ENCODE measurements around the gene SS18L1.
"Not testable (repeated sequence)": the region's sequence is repeated elsewhere in the genome, so short reads cannot be mapped to it uniquely, and the experiment has no call there.

Gene SS18L1

GRCh38 chr20:62143081-62143956, at the start of gene SS18L1, which contains the start of gene PSMA7:
TSS of gene SS18L1 (plus strand) at chr20:62143769. CDS start at chr20:62143821, 52 bp downstream.
TSS of gene PSMA7 (minus strand) at chr20:62143394. CDS start at chr20:62143303, 91 bp downstream.
- peak; percentile 77 for DNase-seq (ENCODE audit: low read depth)

- DNase-seq (ENCODE audit: low read depth) = no peak
Observed at GRCh38 chr20:62096421-62097380, 46.9 kb upstream of the SS18L1 start.

- no peak for DNase-seq (ENCODE audit: low read depth)
Observed at GRCh38 chr20:62097881-62098407, 45.6 kb upstream of the SS18L1 start.

GRCh38 chr20:62101078-62101477, 42.5 kb upstream of the SS18L1 start:
- no peak for DNase-seq (ENCODE audit: low read depth)

- DNase-seq (ENCODE audit: low read depth) = no peak
Observed at GRCh38 chr20:62103508-62104233, 39.9 kb upstream of the SS18L1 start.

- DNase-seq (ENCODE audit: low read depth) = no peak
Observed at GRCh38 chr20:62104234-62104789, 39.3 kb upstream of the SS18L1 start.

- DNase-seq (ENCODE audit: low read depth) = no peak
Observed at GRCh38 chr20:62104791-62105345, 38.7 kb upstream of the SS18L1 start.

GRCh38 chr20:62105592-62105991, 38.0 kb upstream of the SS18L1 start:
- DNase-seq (ENCODE audit: low read depth) = no peak

- DNase-seq (ENCODE audit: low read depth) = no peak
Observed at GRCh38 chr20:62111148-62111547, 32.4 kb upstream of the SS18L1 start.

GRCh38 chr20:62112368-62112767, 31.2 kb upstream of the SS18L1 start:
- no peak for DNase-seq (ENCODE audit: low read depth)

GRCh38 chr20:62114894-62115293, 28.7 kb upstream of the SS18L1 start:
- no peak for DNase-seq (ENCODE audit: low read depth)

- not testable (repeated sequence) for DNase-seq (ENCODE audit: low read depth)
Observed at GRCh38 chr20:62115800-62116407, 27.7 kb upstream of the SS18L1 start.

- DNase-seq (ENCODE audit: low read depth) = no peak
Observed at GRCh38 chr20:62116558-62117361, 26.8 kb upstream of the SS18L1 start.

- no peak for DNase-seq (ENCODE audit: low read depth)
Observed at GRCh38 chr20:62117362-62117646, 26.3 kb upstream of the SS18L1 start.

GRCh38 chr20:62117658-62118057, 25.9 kb upstream of the SS18L1 start:
- no peak for DNase-seq (ENCODE audit: low read depth)

GRCh38 chr20:62118113-62119043, 25.2 kb upstream of the SS18L1 start:
- DNase-seq (ENCODE audit: low read depth) = no peak

GRCh38 chr20:62119115-62119514, 24.5 kb upstream of the SS18L1 start:
- DNase-seq (ENCODE audit: low read depth) = no peak

GRCh38 chr20:62119591-62120364, 23.8 kb upstream of the SS18L1 start:
- DNase-seq (ENCODE audit: low read depth) = no peak

Data from amniotic epithelial cell (primary cell).